D341Med (cell line): ENCODE data around the gene ZNF552.
"Not testable (repeated sequence)": the region's sequence is repeated elsewhere in the genome, so short reads cannot be mapped to it uniquely, and the experiment has no call there.

Experiments used
- DNase-seq: peaks from one replicate; pipeline ENCODE4 v3.0.0; 2012; ENCODE audit warnings: low spot score

Gene ZNF552

DNA sequence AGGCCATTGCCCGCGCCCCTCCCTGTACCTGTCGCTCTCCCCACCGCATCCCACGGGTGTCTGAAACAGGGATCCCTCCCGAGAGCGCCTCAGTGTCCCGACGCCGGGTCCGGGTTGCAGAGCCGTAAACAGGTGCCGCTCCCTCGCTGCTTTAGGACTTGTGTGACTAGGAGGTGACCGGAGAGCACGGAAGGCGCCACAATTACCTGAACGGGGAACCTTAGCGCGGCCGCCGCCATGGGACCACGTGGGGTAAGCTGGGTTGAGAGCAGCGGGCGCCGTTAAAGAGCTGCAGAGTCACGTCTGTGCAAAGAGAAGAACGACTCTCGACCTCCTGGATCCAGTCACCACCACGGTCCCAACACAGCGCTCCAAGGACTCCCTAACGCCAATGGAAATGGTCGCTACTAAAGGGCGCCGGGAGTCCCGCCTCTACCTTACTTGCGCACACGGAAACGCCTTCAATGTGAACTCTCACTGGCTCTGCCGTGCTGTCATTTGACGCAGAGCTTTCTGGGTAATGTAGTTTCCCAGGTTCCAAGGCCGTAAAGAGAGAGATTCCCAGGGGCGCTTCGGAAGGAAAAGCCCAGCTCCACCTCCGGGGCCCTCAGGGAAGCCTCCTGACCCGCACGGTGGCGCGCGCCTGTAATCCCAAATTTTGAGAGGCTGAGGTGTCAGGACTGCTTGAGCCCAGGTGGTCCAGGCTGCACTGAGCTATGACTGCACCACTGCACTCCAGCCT lies at the start of gene ZNF552:
Gene ZNF552, minus strand, starts transcription at position 409 of the 742 bp plus-strand sequence. Its CDS starts 170 bp downstream, at position 239.
- DNase-seq, result peak; percentile 85

DNA sequence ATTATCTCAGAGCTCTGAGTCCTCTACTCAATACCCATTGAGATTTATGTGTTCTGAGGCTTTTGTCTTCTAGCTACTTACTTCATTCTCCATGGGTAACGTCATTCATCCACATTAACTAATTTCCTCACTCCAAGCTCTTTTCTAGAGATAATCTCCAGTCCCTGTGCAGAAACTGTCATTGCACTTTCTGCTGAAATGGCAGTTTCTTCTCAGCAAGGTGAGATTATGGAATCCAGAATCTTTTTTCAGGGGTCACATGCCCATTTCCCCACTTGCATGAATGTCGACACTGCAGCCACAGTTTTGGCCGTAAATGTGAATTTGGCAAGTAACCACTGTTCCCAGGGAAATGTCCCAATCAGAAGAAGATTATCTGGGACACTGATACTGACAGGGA lies 47.6 kb upstream of the ZNF552 start:
- DNase-seq, result not testable (repeated sequence)

DNA sequence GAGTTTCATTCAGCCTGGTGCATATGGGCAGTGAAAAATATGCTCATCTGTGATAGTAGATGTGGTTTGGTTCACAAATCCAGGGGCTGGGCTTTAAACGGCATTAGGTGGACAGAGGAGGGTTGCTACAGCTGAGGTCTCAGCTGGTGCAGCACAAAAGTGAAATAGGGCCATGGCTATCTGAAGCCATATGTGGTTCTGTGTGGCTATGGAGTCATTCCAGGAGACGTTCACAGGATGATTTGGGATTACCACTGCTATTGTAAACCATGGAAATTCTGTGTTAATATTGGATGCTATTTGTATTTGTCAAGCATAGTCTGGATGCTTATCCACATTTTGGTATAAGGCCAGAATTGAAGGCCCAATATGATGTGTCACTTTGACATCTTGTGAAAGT lies 39.4 kb upstream of the ZNF552 start:
- DNase-seq, result not testable (repeated sequence)

DNA sequence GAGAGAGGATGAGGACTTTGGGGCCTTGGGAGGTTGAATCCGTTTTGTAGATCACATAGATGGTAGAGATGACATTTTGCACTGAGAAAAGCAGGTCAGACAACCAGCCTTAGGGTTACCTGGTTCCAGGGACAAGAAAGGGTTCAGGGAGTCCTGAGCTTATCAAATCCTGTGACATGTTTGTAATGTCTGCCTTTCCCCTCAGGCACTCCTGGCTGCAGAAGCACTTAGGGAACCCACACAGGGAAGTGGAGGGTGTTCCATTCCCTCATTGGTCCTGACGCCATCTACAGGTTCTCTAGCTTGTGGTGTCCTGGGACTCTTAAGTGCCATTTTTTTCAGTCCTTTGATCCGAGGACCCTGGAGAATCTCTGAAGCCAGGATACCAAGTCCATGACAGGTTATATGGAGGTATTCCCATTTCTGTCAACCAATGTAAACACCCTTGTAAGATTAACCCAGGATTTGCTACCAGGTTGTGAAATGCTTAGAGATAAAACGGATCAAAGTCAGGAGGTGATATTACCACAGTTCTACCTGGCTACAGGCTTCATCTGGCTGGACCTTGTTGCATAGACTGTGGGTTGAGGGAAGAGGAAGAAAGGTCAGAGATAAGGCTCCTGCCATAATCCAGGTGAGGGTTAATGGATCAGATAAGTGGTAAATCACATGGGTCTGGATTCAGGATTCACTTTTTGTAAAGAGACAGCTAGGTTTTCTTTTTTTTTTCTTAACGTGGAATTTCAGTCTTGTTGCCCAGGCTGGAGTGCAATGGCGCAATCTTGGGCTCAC lies 37.3 kb upstream of the ZNF552 start:
- DNase-seq, result not testable (repeated sequence)

DNA sequence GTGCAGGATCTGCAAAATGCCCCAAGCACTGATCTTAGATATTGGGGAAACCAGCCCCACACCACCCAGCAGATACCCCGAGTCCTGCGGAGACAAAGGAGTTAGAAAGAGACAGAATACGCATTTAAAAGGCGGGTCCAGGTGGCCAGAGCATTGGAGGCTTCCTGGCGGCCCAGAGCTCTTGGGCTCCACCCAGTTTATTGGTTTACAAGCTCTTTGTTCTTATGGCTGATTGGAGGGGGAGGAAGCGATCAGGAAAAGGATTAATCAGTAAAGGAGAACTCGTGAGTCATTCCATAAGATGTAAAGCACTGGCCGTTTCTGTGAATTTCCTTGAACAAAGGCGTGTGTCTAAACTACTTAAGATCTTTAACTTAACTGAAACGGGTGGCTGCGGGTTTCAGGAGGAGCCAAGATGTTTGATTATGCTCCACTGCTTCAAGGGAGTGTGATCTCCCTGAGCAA lies 35.9 kb upstream of the ZNF552 start:
- DNase-seq, result peak; percentile 60

DNA sequence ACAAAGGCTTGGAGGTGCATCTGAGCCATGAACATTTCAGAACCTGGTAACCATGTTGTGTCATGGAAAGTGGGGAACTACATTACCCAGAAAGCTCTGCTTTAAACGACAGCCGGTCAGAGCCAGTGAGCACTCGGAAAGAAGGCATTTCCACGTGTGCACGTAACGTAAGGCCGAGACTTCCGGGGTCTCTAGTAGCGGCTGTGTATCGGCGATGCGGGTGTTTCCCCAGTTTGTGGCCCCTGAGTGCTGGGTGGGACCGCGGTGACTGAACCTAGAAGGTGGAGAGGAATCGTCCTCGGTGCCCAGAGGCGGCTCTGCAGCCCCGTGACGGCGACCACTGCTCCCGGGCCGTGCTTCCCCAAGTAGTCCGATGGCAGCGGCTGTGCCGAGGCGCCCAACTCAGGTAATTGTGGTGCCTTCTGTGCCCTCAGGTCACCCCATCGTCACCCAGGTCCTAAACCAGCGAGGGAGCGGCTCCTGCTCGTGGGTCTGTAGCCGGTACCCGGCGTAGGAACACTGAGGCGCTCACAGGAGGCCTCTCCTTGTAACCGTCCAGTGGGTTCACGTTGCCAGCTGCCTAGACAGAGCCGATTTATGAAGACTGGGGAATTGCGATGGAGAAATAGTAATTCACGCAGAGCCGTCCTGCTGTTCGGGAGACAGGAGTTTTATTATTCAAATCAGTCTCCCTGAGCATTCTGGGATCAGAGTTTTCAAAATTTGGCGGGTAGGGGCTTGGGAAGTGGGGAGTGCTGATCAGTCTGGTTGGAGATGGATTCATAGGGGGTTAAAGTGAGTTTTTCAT lies 35.2 kb upstream of the ZNF552 start, which contains the start of gene ZNF587:
Gene ZNF587, plus strand, starts transcription at position 194 of the 808 bp plus-strand sequence. Its CDS starts 180 bp downstream, at position 374.
- DNase-seq, result peak; percentile 80

DNA sequence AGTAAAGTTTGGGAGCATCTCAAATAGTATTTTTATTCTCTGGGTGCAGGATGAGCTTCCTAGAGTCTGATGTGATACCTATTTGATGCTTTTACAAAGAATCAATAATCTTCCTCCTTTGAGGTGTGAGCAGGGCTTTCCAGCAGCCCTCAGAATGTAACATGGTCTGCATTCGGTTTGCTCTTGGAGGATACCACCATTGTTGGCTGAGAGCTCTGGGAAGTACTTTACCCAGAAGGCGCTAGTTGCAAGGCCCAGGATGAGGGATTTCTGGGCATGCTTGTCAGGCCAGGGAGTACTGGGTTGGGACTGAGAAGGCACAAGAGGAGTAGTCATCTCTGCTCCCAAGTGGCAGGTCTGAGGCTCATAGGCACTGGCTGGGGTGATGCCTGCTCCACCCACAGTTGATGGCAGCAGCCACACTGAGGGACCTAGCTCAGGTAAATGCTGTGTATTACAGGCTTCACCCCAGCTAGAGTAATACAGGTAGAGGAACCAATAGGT lies 34.5 kb upstream of the ZNF552 start:
- DNase-seq, result not testable (repeated sequence)

DNA sequence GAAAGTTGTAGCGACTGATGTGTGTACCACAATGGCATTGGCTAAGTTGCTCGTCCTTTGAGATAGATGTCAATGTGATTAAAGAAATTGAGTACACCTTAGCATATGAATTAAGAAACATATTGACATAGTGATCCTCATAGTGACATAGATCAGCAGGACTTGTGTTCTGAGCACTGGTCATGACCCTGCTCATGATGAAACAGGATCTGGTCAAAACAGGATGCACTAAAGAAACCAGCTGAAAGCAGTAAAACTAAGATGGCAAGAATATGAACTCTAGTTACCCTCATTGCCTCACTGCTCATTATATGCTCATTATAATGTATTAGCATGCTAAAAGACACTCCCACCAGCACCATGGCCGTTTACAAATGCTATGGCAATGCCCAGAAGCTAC lies 32.5 kb upstream of the ZNF552 start:
- not testable (repeated sequence) for DNase-seq

DNA sequence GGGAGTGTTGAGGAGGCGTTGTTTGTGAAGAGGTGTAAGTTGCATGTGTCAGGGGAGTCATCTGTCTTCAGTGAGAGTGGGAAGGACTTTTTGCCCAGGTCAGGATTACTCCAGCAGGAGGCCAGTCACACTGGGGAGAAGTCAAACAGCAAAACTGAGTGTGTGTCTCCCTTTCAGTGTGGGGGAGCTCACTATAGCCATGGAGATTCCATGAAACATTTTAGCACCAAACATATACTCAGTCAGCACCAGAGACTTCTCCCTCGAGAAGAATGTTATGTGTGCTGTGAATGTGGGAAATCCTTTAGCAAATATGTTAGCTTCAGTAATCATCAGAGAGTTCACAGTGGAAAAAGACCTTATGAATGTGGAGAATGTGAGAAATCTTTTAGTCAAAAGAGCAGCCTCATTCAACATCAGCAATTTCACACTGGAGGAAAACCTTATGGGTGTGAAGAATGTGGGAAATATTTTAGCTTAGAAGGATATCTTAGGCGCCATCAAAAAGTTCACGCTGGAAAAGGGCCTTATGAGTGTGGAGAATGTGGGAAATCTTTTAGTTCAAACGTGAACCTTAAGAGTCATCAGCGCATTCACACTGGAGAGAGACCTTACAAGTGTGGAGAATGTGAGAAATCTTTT lies 26.5 kb upstream of the ZNF552 start:
- no peak for DNase-seq

DNA sequence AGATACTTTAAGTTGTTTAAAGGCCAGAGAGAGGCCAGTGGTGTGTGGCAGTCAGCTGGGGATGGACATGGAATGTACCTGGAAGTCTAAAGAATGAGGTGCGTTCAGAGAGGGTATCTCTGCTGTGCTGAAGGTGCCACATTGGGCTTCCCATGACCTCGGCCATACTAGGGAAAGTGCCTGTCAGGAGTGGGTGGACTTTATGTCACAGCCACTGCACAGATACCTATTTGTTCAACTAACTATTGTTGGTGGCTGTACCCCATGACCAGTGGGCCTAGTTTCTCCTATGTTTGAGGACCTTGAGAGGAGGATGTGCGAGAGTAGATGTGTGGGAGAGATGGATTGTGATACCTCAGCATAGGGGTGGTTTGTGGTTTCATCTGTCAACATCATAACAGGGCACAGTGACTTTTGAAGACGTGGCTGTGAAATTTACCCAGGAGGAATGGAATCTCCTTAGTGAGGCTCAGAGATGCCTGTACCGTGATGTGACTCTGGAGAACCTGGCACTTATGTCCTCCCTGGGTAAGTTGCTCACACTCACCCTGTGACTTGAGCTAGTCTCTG lies 24.0 kb upstream of the ZNF552 start:
- not testable (repeated sequence) for DNase-seq

DNA sequence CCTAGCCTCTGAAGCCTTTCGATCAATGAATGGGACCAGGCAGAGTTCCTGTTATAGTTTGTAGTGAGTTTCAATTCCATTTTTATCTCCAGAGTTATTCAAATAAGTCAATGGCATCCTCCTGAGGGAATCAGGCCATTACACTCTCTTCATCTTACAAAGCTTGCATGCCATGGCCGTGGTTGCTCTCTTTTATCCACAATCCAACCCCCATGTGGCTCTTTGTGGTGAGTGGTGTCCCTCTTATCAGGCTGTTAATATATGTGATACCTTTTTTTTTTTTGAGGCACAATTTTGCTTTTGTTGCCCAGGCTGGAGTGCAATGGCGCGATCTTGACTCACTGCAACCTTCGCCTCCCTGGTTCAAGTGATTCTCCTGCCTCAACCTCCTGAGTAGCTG lies 22.3 kb upstream of the ZNF552 start:
- not testable (repeated sequence) for DNase-seq

DNA sequence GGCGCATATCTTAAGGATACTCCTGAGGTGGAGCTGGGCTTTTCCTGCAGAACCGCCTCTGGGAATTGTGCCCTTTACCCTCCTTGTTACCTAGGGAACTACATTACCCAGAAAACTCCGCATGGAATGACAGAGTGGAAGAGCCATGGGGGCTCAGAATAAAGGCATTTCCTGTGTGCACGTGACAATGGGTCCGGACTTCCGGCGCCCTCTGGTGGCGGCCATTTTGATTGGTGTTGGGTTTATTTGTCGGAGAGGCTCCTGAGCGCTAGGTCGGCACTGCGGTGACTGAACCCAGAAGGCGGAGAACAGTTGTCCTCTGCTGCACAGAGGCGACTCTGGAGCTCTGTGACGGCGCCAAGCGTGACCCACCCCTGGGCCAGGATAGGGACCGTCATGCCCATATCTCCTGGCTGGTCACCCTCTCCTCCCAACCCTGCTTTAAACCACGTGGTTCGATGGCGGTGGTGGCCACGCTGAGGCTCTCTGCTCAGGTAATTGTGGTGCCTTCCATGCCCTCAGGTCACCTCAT lies 15.4 kb upstream of the ZNF552 start, which contains the start of gene ZNF587B:
Gene ZNF587B, plus strand, starts transcription at position 229 of the 532 bp plus-strand sequence. Its CDS starts 230 bp downstream, at position 459.
- peak; percentile 57 for DNase-seq

DNA sequence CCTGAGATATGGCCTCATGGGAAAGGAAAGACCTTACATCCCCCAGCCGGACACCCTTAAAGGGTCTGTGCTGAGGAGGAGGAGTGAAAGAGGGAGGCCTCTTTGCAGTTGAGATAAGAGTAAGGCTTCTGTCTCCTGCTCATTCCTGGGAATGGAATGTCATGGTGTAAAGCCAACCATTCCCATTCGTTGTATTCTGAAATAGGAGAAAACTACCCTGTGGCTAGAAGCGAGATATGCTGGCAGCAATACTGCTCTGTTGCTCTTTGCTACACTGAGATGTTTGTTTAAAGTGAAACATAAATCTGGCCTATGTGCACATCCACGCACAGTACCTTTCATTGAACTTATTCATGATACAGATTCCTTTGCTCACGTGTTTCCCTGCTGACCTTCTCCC lies 14.6 kb upstream of the ZNF552 start:
- DNase-seq, result no peak

DNA sequence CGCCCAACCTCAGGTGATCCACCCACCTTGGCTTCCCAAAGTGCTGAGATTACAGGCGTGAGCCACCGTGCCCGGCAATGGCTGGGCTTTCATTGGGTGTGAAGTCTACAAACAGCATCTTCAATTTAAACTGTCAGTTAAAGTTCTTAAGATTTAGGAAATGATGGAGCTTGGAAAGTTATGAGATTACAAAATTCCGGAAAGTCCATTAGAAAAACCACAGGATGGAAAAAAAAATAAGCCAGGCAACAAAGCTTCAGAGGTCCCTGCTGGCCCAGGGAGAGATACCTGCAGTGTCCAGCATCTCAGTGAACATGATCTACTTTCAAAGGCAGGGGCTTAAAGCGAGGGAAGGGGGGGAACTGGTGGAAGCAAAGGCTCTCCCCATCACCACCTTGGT lies 10.8 kb upstream of the ZNF552 start:
- no peak for DNase-seq

DNA sequence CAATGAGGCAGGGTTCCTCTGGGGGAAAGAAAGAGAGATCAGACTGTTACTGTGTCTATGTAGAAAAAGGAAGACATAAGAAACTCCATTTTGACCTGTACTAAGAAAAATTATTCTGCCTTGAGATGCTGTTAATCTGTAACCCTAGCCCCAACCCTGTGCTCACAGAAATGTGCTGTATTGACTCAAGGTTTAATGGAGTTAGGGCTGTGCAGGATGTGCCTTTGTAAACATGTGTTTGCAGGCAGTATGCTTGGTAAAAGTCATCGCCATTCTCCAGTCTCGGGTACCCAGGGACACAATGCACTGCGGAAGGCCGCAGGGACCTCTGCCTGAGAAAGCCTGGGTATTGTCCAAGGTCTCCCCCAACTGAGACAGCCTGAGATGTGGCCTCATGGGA lies 8.9 kb upstream of the ZNF552 start:
- DNase-seq, result not testable (repeated sequence)

DNA sequence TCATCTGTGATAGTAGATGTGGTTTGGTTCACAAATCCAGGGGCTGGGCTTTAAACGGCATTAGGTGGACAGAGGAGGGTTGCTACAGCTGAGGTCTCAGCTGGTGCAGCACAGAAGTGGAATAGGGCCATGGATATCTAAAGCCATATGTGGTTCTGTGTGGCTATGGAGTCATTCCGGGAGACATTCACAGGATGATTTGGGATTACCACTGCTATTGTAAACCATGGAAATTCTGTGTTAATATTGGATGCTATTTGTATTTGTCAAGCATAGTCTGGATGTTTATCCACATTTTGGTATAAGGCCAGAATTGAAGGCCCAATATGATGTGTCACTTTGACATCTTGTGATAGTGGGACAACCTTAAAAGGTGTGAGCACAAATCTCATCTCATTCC lies 8.4 kb upstream of the ZNF552 start:
- DNase-seq, result not testable (repeated sequence)

DNA sequence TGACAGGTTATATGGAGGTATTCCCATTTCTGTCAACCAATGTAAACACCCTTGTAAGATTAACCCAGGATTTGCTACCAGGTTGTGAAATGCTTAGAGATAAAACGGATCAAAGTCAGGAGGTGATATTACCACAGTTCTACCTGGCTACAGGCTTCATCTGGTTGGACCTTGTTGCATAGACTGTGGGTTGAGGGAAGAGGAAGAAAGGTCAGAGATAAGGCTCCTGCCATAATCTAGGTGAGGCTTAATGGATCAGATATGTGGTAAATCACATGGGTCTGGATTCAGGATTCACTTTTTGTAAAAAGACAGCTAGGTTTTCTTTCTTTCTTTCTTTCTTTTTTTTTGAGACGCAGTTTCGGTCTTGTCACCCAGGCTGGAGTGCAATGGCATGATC lies 6.8 kb upstream of the ZNF552 start:
- DNase-seq, result not testable (repeated sequence)

DNA sequence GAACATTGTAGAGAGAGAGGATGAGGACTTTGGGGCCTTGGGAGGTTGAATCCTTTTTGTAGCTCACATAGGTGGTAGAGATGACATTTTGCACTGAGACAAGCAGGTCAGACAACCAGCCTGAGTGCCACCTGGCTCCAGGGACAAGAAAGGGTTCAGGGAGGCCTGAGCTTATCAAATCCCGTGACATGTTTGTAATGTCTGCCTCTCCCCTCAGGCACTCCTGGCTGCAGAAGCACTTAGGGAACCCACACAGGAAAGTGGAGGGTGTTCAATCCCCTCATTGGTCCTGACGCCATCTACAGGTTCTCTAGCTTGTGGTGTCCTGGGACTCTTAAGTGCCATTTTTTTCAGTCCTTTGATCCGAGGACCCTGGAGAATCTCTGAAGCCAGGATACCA lies 6.4 kb upstream of the ZNF552 start:
- not testable (repeated sequence) for DNase-seq

DNA sequence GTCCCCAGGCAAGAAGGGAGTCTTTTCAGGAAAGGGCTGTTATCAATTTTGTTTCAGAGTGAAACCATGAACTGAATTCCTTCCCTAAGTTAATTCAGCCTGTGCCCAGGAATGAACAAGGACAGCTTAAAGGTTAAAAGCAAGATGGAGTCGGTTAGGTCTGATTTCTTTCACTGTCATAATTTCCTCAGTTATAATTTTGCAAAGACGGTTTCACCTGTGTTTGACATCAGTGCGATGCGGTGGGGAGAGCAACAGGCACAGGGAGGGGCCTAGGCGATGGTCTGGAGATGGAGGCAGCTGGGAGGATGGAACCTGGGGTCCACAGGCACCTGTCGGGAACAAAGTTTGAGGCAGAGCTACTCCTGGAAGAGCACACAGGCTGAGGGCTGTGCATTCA lies 5.9 kb upstream of the ZNF552 start:
- DNase-seq, result no peak

DNA sequence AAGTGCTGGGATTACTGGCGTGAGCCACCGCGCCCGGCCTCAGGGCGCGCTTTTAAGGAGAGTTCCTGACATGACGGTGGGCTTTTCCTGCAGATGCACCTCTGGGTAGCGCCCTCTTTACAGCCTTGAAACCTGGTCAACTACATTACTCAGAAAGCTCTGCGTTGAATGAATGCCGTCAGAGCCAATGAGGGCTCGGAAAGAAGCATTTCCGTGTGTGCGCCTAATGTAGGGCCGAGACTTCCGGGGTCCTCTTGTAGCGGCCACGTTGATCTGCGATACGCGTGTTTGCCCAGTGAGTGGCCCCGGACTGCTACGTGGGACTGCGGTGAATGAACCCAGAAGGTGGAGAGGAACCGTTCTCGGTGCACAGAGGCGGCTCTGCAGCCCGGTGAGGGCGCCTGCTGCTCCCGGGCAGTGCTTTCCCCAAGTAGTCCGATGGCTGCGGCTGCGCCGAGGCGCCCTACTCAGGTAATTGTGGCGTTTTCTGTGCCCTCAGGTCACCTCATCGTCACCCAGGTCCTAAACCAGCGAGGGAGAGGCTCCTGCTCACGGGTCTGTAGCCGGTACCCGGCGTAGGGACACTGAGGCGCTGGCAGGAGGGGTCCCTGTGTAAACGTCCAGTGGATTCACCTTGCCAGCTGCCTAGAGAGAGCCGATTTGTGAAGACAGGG lies 4.9 kb upstream of the ZNF552 start:
- DNase-seq, result peak; percentile 90
